ENCODE measurements around the gene KRT2.

- TF ChIP-seq, protein P1, sequence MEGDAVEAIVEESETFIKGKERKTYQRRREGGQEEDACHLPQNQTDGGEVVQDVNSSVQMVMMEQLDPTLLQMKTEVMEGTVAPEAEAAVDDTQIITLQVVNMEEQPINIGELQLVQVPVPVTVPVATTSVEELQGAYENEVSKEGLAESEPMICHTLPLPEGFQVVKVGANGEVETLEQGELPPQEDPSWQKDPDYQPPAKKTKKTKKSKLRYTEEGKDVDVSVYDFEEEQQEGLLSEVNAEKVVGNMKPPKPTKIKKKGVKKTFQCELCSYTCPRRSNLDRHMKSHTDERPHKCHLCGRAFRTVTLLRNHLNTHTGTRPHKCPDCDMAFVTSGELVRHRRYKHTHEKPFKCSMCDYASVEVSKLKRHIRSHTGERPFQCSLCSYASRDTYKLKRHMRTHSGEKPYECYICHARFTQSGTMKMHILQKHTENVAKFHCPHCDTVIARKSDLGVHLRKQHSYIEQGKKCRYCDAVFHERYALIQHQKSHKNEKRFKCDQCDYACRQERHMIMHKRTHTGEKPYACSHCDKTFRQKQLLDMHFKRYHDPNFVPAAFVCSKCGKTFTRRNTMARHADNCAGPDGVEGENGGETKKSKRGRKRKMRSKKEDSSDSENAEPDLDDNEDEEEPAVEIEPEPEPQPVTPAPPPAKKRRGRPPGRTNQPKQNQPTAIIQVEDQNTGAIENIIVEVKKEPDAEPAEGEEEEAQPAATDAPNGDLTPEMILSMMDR (IDR thresholded peaks at IDR 0.05) = no peak
- TF ChIP-seq POLR2A (IDR thresholded peaks at IDR 0.05) = no peak
Observed at GRCh38 chr12:52694151-52694550, 42.1 kb upstream of the KRT2 start.

Measured in adrenal gland (tissue), 5 donors.